Ecto neural progenitor cell (in vitro differentiated cells): Measurements from ENCODE around the gene KLHL6.
"Not testable (repeated sequence)": the region's sequence is repeated elsewhere in the genome, so short reads cannot be mapped to it uniquely, and the experiment has no call there.

Source experiments
- DNase-seq: peaks from one replicate; pipeline ENCODE4 v3.0.0-alpha.2; 2018; ENCODE audit warnings: low spot score

The KLHL6 gene, protein sequence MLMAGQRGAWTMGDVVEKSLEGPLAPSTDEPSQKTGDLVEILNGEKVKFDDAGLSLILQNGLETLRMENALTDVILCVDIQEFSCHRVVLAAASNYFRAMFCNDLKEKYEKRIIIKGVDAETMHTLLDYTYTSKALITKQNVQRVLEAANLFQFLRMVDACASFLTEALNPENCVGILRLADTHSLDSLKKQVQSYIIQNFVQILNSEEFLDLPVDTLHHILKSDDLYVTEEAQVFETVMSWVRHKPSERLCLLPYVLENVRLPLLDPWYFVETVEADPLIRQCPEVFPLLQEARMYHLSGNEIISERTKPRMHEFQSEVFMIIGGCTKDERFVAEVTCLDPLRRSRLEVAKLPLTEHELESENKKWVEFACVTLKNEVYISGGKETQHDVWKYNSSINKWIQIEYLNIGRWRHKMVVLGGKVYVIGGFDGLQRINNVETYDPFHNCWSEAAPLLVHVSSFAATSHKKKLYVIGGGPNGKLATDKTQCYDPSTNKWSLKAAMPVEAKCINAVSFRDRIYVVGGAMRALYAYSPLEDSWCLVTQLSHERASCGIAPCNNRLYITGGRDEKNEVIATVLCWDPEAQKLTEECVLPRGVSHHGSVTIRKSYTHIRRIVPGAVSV

DNA sequence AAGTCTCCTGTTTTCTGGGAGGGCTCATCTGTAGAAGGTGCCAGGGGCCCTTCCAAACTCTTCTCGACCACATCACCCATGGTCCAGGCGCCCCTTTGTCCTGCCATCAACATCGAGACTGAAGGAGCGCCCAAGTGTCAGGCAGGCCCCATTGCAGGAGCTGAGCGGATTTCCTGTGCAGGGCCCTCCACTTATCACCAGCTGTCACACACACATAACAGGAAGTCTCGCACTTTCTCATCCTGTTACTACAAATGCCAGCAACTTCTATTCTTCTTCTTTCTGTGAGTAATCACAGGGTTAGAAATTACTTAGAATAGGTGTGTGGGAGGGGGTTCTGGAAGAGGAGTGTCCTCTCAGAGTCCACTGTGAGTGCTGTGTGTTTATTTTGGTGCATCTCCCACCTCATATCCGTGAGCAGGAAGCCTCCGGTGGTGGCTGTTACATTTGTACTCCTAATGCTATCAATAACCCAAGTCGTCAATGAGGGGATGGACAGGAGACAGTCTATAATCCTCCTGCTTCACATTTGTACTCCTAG is at the start of gene KLHL6:
Gene KLHL6 (minus strand): TSS at position 166 of the 541 bp plus-strand sequence. CDS start 53 bp downstream, at position 113.
- DNase-seq: no peak

DNA sequence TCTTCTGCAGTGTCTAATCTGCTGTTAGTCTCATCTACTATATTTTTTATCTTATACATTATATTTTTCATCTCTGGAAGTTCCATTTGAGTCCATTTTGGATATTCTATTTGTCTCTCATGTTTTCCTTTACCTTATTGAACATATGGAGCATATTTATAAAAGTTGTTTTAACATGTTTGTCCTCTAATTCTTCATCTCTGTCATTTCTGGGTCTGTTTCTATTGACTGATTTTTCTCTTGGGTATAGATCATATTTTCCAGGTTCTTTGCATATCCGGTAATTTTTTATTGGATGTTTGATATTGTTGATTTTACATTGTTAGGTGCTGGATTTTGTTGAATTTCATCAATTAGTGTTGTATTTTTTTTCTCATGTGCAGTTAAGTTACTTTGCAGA is 42.5 kb upstream of the KLHL6 start:
- no peak for DNase-seq

DNA sequence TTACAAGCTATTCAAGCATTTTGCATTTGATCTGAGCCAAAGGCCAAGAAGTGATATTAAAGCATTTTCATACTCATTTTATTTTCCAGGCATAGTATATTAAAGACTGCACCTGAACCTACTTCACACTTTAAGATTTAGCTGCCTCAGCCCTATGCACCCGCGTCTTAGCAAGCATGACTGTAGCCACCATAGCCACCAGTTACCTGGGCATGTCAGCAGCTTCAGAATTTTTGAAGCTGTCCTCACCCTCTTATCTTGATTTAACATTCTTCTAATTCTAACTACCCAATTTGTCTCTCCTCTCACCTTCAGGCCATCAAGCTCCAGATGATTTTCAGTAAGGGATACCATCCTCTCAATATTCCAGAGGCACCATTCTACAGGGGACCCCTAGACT is 39.1 kb upstream of the KLHL6 start:
- no peak for DNase-seq

DNA sequence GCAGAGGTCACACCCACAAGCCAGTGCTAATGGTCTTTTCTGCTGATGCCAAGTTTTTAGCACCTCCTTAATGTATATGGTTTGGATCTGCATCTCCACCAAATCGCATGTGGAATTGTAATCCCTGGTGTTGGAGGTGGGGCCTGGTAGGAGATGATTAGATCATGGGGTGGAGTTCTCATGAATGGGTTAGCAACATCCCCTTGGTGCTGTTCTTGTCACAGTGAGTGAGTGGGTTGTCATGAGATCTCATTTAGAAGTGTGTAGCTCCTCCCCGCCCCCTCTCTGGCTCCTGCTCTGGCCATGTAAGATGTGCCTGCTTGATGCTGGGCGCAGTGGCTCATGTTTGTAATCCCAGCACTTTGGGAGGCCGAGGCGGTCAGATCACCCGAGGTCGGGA is 37.3 kb upstream of the KLHL6 start:
- DNase-seq: no peak

DNA sequence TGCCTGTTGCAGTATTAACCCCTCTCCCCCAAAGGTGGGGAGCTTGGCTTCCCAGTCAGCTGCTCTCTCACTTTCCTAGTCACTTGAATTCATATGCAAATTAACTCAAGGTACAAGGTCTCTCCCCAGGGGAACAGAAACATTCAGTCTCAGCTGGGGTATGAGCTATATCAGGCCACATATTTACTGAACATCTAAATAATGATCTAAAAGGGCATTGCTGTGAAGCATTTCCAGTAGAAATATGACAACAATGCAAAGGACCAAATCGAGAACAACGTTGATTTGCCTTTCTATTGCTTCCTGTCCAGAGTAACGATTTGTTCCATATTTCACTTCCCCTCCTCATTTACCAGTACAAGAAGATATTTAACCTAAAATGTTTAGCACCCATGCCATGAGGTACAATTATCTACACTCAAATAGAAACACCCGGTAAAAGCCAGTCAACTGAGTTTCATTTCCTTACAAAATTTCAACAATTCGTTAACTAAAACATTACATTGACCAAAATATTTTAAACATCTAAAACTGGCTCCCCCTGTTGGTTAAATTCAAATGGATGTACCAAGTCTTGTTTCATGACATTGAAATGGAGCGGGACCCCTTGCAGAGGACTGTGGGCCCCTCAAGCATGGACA is 36.5 kb upstream of the KLHL6 start:
- DNase-seq: no peak

DNA sequence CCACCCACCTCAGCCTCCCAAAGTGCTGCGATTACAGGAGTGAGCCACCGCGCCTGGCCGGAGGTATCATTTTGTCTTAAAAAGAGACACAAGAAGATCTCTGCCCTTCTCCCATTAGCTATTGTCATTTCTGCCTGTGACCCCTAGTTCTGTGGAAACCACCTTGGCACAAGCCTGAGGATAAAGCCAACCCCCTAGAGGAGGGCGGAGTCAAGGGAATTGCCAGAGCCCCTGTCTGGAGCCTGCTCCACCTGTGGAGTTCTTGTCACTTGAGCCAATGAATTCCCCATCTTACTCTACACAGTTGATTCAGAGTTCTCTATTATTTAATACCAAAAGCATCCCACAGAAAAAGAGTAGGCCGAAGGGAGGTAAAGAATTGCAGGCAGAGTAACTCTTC is 34.9 kb upstream of the KLHL6 start:
- no peak for DNase-seq

DNA sequence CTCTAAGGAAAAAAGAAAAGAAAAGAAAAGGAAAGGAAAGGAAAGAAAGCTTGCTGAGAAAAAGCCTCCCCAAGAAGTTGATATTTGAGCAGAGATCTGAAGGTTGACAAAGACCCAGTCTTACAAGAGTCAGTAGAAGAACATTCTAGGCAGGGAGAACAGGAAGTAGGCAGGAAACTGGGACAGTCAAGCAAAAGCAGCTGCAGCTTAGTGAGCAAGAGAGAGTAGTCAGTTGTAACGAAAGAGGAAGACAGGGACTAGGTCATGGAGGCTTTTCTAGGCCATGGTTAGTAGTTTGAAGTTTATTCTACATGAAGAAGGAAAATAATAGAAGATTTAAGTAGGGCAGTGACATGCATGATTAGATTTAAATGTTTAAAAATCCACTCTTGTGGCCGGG is 31.8 kb upstream of the KLHL6 start:
- DNase-seq: no peak

DNA sequence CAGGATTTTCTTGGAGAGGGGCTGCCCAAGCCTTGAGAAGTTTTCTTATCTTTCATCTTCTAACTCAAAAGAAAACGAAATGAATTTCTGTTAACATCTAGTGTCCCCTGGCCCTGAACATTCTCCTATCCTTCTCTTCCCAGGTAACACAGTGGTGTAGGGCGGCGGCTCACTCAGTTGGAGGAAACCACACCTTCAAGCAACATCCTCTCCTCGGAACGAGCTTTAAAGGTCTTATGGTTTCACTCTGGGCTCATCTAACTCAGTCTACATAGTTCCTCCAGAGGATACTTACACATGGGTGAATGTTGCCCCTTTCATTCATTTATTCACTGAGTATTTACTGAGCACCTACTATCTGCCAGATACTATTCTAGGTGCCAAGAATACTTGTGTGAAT is 31.0 kb upstream of the KLHL6 start:
- no peak for DNase-seq

DNA sequence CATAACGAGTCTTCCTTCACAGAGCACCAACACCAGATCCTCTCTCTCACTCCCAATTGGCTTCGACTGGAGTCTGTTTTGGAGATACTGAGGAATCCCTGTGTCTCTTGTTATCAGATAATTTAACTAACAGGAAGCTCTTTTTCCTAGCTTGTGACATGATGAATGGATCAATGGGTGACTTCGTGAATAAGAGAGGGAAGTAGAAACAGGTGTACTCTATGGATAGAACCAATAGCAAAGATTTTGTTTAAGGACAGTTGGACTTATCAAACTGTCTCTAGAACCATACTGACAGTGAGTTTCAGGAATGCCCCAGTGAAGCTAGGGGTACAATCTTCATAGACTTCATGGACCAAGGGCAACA is 29.4 kb upstream of the KLHL6 start:
- DNase-seq: no peak

DNA sequence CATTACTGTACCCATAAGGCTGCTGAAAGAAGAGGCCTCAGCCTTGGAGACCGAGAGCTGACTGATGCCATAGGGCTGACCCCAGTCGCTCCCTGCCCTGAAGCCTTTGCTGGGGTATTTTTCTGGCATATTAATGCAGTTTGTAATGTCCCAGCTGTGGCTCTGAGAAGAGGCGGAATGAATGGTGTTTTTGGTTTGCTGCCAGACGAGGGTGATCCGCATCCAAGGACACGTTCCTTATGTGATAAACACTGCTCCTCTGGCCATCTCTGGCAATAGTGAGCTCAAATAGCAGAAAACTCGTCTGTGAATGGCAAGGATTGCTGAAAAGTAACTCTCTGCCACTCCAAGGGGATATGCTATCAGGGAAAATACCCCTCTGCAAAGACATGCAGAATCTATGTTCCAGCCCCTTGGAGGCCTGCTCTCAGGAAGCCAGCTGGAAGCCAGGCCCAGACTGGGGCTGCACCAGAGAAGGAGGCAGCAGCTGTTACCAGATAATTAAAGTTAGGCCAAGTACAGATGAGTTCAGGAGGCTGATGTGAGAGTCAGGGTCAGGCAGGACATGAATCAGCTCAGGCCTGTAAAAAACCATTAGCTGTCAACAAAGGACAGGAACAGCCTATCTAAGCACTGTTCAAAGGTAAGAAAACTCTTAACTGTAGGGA is 28.9 kb upstream of the KLHL6 start:
- DNase-seq: no peak

DNA sequence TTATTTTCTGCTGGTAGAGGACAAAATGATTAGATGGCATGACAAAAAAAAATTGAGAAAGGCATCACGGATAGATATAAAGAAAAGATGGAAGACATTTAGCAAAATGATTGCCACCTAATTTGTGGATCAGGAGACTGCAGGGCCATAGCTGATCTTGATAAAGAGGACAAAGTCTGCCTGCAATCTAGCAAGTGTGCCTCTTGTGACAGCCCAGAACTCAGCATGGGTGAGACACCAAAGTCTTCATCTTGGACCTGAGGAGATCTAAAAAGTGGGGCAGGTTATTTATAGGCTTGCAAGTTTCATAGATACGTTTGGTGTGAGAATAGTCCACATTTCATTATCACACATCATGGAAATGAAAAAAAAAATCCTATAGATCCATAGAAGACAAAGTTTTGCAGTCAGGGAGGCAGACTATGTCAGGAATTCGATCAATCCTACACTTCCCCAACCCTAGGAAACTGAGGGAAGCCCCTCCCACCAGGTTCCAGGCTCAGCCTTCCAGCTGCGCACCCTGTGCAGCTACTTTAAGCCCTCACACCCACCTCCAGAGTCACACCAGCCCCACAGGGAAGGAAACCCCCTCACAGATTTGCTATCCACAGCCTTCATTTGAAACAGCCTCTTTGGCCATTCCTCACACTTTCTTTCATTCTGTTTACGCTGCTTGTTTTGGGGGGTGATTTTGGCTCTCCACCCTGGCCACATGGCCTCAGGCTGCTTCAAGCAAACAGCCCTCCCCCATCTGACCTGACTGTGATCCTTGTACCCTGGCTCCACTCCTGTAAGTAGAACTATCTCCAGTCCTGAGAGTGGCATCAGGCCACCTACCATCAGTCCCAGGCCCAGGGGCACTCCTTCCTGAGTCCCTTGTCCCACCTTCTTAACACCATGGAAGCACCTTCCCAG is 28.1 kb upstream of the KLHL6 start:
- DNase-seq: no peak

DNA sequence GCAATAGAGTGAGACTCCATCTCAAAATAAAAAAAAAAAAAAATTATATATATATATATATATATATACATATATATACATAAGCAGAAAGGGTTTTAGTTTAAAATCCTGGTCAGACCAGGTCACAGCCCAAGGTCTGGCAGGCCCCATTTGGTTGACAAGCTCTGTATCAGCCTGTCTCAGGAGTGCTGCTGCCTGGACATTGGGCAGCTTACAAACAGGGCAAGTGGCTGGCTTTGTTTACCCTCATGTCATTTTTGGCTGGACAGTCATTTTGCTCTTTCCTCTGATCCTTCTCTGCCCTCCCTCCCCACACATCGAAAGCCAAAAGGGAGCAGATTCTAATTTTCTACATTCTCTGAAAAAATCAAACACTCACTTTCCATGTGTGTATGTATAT is 26.7 kb upstream of the KLHL6 start:
- no peak for DNase-seq

DNA sequence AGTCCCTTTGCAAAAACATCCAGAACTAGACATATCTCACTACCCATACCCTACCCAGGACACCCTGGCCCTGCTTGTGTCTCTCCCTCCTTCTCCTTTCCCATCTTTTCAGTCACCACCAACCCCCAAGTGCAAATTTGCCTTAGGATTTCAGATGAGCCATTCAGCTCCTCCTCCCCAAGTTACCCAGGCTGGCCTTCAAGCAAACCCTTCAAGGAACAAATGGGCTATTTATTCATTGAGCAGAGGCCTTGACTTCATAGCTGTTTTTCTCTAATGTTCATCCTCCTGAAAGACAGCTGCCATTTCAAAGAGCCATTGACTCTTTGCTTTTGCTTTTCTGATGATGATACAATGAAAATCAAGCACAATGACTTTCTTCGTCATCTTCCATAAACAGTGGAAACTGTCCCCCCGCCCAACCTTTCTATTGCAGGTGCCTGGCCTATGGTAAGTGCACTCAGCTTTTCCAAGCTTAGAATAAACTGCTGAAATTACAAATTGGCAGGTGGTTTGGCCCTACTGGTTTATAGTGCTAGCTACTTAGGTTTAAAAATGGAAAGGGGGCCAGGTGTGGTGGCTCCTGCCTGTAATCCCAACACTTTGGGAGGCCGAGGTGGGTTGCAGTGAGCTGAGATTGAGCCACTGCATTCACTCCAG is 26.1 kb upstream of the KLHL6 start:
- no peak for DNase-seq

DNA sequence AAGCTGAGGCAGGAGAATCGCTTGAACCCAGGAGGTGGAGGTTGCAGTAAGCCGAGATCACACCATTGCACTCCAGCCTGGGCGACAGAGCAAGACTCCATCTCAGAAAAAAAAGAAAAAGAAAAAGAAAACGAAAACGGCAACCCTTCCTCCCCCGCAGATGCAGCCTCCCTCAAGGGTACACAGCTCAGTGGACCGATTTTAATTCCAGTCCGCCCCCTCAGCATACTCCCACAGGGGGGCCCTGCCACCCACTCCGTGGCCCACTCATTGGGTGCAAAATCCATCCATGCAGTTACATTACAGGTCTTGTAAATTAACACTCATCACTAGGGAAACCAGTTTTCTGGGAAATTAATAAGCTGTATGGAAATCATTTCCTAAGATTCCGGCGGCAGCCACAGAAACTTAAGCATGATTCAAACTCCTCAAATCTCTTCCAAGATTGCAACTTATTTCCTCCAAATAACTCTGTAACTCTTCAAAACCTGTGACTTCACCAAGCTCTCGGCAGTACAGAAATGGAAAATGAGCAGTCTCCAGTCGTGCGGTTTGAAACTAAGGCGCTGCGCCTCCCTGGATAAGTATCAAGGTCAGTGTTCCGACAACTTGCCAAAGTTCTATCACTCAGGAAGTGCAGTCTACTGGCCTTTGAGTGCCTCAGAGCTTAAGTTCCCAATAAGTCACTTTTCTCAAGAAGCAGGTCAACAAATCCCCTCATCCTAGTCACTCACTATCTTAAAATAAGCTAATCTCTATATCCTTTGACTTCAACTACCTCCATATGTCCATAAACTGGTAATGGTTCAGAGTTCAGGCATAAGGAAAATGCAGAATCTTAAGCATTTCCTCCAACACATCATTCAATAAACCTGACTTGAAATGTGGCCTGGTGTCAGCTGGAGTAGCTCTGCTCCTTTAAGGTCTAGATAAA is 24.7 kb upstream of the KLHL6 start:
- no peak for DNase-seq

DNA sequence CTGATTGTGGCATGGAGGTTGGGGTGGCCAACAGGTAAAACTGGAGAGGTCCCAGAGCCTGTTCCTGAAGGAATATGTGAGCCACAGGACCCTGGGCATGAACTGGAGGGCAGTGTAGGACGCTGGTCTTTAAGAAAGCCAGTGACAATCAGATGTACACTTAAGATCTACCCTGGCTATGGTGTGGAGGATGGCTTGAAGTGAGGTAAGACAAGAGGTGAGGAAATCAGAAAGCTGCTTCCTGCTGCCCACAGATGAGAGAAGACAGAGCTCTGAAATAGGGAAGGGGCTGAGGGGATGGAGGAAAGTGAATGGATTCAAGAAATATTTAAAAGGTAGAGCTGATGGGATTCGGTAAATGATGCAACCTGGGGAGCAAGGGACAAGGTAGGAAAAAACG is 22.7 kb upstream of the KLHL6 start:
- DNase-seq: no peak

DNA sequence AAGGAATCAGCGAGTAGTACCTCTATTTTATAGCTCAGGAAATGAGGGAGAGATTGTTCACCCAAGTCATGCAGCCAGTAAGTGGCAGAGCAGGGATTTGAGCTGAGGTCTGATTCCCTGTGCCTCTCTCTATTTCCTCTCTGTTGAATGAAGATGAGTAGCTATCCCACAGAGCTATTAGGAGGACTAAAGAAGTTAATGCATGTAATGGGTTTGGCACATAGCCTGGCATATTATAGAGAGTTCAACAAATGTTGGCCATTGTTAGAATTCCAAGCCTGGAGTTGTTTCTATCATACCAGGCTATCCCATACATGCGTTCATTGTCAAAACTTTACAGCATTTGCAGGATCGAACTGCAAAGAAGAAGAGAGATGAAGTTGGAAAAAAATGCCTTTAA is 21.8 kb upstream of the KLHL6 start:
- DNase-seq: no peak

DNA sequence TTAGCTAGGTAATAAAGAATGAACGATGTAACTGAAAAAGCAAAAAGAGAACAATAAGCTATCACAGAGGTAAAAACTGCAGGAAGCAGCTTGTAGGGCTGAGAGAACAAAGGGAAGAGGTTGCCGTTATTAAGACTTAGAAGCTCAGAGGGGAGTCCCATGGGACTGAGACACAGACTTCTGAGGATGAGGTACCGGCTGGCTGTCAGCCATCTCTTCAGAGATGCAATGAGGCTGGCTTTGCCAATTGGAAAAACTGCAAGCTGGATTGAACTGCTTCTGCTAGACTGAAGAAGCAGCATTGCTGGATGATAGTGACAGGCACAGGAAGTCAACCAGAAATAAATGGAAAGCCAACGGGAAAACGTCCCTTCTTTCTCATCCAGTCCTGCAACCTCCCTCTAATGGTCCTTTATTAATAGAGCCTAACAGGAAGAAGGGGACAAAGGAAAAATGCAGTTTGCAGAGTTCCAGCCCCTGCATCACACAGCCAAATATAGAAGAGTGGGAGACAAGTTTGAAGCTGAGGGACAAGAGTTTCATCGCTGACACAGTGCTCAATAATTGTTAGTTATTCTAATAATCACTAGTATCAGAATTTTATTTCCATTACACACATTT is 21.1 kb upstream of the KLHL6 start:
- no peak for DNase-seq

DNA sequence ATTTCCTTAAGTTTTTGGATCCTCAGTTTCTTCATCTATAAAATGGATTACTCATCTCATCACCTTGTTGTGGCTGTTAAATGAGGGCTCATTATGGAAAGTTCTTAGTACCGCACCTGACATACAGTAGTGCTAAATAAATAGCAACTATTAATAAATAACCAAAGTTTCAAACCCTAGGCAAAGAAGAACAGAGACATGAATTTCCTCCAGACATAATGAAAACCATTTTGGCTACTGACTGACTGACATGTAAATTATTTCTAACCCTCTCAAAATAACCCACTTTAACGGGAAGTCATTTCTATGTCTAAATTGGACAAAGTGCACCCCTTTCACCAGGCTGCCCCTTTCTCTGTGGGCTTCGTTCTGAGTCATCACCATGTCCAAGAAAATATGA is 17.4 kb upstream of the KLHL6 start:
- no peak for DNase-seq

DNA sequence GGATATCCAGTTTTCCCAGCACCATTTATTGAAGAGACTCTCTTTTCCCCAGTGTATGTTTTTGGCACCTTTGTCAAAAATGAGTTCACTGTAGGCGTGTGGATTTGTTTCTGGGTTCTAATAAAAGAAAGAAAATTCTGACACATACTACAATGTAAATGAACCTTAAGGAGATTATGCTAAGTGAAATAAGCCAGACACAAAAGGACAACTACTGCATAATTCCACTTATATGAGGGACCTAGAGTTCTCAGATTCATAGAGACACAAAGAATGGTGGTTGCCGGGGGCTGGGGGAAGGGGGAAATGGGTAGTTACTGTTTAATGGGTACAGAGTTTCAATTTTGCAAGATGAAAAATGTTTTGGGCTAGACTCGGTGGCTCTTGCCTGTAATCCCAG is 14.7 kb upstream of the KLHL6 start:
- DNase-seq: not testable (repeated sequence)
